ENCODE measurements around the gene EML4. TPM values are rescaled to one million over a fixed set of nuclear protein-coding genes. Genes with fewer than 3 reads are reported as not detected.

The EML4 gene
- total and polyA plus RNA-seq, 9 of the 15 experiments (the other 6 are each of a cell fraction or from before 2014, with no cell fraction given) = 14.7 to 48.3 (median 36.5) TPM

DNA sequence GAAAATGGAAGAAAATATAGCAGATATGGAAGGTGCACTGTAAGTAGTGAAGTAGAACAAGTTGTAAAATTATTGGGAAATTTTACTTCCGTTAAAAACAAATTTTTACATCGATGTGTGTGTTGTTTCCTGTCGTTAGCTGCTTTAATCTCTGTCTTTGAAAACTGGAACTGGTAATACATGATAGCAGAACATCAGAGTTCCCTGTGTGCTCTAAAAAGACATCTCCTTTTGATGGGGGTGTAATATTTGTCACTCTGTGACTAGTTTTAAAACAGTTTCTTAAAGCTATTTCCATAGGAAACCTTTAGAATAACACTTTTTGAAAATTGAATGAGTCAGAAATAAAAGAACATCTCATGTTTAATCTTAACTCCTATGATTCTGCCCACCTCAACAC lies 148.3 kb downstream of the EML4 start:
- no peak overlapping the region for H3K4me2 ChIP-seq (ENCODE audit: insufficient read depth, low read length)
- no peak for DNase-seq (ENCODE audit: extremely low read depth in 1 of 4, low spot score in 3 of 4)
- no peak overlapping the region for H2AFZ ChIP-seq (ENCODE audit: low read depth, low read length)
- H3K27ac ChIP-seq (ENCODE audit: extremely low read depth, low read depth, low read length) = no peak overlapping the region
- H3K4me1 ChIP-seq (replicated peaks in 1 of 2; ENCODE audit: control insufficient read depth in 2 of 2, insufficient read depth in 2 of 2, low read length in 2 of 2) = no peaks in the 10 kb centered on the region
- no peaks in the 10 kb centered on the region for H3K79me2 ChIP-seq (ENCODE audit: control insufficient read depth, insufficient read depth, low read length)
- H3K9me1 ChIP-seq (ENCODE audit: control insufficient read depth, insufficient read depth, low read length) = no peaks in the 10 kb centered on the region
- no peak for ATAC-seq
- CTCF ChIA-PET (ENCODE audit: low intra/inter-chr PET ratio) = no interaction called here
- H3K36me3 ChIP-seq (ENCODE audit: control insufficient read depth, insufficient read depth, low read length) = peaks cover 23% of the 10 kb centered on the region; the same call in 2 of the 3 replicates
- H3K9me3 ChIP-seq (replicated peaks; ENCODE audit: control insufficient read depth, insufficient read depth, low read depth, low read length) = no peaks in the 10 kb centered on the region
- no peak overlapping the region for H3K9ac ChIP-seq (ENCODE audit: insufficient read depth in 1 of 2, low read depth in 2 of 2, low read length in 2 of 2)
- WGBS (ENCODE audit: insufficient coverage, low coverage, missing lambda C conversion rate) = 88% methylated on average over 3 of the region's 3 CpGs
- H3K4me3 ChIP-seq = no peak overlapping the region
- no peak for FAIRE-seq
- TF ChIP-seq ZNF589 (CRISPR knock-in tag; IDR thresholded peaks at IDR 0.05; ENCODE audit: low read depth) (no peak), ZNF785 (CRISPR knock-in tag; IDR thresholded peaks at IDR 0.05) (no peak), KLF16 (IDR thresholded peaks at IDR 0.05) (no peak), KDM1A (IDR thresholded peaks at IDR 0.05) (no peak), SMARCC2 (IDR thresholded peaks at IDR 0.05; ENCODE audit: low read depth) (no peak), ZNF174 (CRISPR knock-in tag; IDR thresholded peaks at IDR 0.05) (no peak), PRPF4 (IDR thresholded peaks at IDR 0.05; ENCODE audit: insufficient read depth, low read depth, low read length, poor library complexity, severe bottlenecking) (no peak), CCNT2 (IDR thresholded peaks at IDR 0.05; ENCODE audit: borderline replicate concordance, extremely low read depth, insufficient read length, low read depth, low read length) (no peak), ZNF23 (CRISPR knock-in tag; IDR thresholded peaks at IDR 0.05) (no peak)
- TF ChIP-seq, protein P1, sequence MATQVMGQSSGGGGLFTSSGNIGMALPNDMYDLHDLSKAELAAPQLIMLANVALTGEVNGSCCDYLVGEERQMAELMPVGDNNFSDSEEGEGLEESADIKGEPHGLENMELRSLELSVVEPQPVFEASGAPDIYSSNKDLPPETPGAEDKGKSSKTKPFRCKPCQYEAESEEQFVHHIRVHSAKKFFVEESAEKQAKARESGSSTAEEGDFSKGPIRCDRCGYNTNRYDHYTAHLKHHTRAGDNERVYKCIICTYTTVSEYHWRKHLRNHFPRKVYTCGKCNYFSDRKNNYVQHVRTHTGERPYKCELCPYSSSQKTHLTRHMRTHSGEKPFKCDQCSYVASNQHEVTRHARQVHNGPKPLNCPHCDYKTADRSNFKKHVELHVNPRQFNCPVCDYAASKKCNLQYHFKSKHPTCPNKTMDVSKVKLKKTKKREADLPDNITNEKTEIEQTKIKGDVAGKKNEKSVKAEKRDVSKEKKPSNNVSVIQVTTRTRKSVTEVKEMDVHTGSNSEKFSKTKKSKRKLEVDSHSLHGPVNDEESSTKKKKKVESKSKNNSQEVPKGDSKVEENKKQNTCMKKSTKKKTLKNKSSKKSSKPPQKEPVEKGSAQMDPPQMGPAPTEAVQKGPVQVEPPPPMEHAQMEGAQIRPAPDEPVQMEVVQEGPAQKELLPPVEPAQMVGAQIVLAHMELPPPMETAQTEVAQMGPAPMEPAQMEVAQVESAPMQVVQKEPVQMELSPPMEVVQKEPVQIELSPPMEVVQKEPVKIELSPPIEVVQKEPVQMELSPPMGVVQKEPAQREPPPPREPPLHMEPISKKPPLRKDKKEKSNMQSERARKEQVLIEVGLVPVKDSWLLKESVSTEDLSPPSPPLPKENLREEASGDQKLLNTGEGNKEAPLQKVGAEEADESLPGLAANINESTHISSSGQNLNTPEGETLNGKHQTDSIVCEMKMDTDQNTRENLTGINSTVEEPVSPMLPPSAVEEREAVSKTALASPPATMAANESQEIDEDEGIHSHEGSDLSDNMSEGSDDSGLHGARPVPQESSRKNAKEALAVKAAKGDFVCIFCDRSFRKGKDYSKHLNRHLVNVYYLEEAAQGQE (IDR thresholded peaks at IDR 0.05; ENCODE audit: borderline replicate concordance) = no peak
- TF ChIP-seq, protein P1 (CRISPR knock-in tag; IDR thresholded peaks at IDR 0.05; ENCODE audit: low read depth) = no peak
- TF ChIP-seq, protein P2, sequence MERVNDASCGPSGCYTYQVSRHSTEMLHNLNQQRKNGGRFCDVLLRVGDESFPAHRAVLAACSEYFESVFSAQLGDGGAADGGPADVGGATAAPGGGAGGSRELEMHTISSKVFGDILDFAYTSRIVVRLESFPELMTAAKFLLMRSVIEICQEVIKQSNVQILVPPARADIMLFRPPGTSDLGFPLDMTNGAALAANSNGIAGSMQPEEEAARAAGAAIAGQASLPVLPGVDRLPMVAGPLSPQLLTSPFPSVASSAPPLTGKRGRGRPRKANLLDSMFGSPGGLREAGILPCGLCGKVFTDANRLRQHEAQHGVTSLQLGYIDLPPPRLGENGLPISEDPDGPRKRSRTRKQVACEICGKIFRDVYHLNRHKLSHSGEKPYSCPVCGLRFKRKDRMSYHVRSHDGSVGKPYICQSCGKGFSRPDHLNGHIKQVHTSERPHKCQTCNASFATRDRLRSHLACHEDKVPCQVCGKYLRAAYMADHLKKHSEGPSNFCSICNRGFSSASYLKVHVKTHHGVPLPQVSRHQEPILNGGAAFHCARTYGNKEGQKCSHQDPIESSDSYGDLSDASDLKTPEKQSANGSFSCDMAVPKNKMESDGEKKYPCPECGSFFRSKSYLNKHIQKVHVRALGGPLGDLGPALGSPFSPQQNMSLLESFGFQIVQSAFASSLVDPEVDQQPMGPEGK (CRISPR knock-in tag; IDR thresholded peaks at IDR 0.05; ENCODE audit: borderline replicate concordance) = no peak
- BruUV-seq (replicated peaks) = no TSS peak
- intact Hi-C loops (cut with micrococcal nuclease) (no loop called here), in situ Hi-C loops (cut with MboI) (no loop called here)
- POLR2A ChIA-PET = no interaction called here
- no peaks in the 10 kb centered on the region for H4K20me1 ChIP-seq (replicated peaks; ENCODE audit: control insufficient read depth, insufficient read depth, low read length)
- no peaks in the 10 kb centered on the region for H3K27me3 ChIP-seq (ENCODE audit: control insufficient read depth in 2 of 2, insufficient read depth in 2 of 2, low read length in 2 of 2)
